ENCODE measurements around the gene KCNK13.
"Not testable (repeated sequence)": the region's sequence is repeated elsewhere in the genome, so short reads cannot be mapped to it uniquely, and the experiment has no call there.

KCNK13 gene

DNA sequence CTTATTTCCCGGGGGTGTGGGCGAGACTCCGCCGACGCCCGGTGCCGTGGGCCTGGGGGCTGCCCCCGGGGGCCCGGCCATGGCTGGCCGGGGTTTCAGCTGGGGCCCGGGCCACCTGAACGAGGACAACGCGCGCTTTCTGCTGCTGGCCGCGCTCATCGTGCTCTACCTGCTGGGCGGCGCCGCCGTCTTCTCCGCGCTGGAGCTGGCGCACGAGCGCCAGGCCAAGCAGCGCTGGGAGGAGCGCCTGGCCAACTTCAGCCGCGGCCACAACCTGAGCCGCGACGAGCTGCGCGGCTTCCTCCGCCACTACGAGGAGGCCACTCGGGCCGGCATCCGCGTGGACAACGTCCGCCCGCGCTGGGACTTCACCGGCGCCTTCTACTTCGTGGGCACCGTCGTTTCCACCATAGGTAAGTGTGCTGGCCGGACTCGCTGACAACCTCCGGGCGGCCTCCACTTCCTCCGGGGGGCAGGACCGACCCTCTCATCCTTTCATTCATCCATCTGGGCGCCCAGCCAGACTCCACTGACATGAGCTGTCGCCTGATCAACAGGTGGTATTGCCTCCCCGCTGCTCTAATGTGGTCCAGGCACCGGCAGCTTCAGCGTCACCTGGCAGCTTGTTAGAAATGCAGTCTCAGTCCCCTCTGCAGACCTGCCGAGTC, 467 bp downstream of the KCNK13 start:
- no peak for DNase-seq

- DNase-seq, result no peak
Measured at GRCh38 chr14:90062822-90063539, 1.2 kb downstream of the KCNK13 start.

GRCh38 chr14:90072350-90072749, 10.6 kb downstream of the KCNK13 start:
- no peak for DNase-seq

- no peak for DNase-seq
Measured at GRCh38 chr14:90079576-90079975, 17.8 kb downstream of the KCNK13 start.

DNA sequence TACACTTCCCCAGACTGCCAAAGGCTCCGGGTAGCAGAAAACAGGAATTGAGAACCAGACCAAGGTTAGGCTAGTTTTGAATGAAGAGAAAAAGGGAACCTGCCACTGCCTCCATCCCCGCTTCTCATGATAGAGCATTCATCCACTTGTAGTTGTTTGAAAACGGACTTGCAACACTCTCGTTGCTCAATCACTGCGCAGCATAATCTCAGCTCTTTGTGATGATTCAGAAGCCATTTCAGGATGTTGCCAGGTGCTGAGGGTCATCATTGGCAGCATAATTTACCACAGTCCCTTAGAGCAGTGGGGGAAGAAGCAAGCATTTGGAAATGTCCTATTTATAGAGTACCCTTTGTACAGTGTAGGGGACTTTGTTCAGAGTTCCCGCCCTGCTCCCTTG, 25.6 kb downstream of the KCNK13 start:
- peak; percentile 45 for DNase-seq

GRCh38 chr14:90088176-90088575, 26.4 kb downstream of the KCNK13 start:
- no peak for DNase-seq

- not testable (repeated sequence) for DNase-seq
Measured at GRCh38 chr14:90089486-90089885, 27.7 kb downstream of the KCNK13 start.

DNA sequence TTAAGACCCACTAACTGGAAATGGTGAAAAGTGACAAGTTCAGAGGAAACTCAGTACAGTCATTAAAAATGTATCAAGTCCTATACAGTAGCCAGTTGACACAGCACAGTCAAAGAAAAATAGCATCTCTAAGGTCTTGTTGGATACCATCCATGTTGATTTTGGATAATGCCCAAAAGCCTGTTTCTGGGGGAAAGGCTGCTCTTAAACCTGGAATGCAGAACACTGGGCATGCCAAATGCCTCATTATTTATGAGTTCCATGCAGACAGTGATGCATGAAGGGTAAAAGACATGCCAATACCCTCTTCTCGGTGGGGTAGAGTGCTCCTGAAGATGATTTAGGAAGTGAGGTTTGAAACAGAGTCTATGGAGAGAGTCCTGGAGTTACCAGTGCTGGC, 29.6 kb downstream of the KCNK13 start:
- no peak for DNase-seq

DNA sequence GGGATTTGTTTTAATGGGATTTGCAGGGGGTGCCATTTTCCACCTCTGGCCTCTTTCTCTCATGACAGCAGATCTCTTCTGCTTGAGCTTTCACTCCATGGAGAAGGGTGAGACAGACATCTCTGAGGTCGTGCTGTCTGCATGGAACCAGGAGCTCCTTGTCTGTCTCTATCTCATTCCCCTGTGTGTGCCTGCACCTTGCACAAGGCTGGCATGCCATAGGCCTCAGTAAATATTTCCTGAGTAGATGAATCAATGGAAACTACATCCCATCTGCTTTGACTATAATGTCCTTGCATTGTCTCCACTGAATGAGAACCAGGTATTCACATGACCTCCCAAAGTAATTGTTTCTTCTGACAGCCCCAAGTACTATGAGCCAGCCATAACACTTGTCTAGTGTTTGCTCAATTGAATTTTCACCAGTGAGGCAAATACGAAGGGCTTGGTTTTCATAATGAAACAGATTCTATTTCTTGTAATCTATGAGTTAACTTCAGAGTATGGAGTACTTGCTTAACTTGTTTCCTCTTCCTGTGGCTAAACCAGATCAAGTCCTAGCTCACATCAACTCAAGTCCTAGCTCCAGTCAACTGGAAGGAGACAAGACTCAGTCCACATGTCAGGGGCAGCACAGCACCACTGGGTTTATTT, 32.3 kb downstream of the KCNK13 start:
- DNase-seq, result no peak

- no peak for DNase-seq
Measured at GRCh38 chr14:90095096-90095495, 33.3 kb downstream of the KCNK13 start.

- no peak for DNase-seq
Measured at GRCh38 chr14:90096566-90096965, 34.8 kb downstream of the KCNK13 start.

GRCh38 chr14:90103808-90104207, 42.0 kb downstream of the KCNK13 start:
- DNase-seq, result no peak

GRCh38 chr14:90105756-90106155, 44.0 kb downstream of the KCNK13 start:
- no peak for DNase-seq

- DNase-seq, result no peak
Measured at GRCh38 chr14:90107789-90108188, 46.0 kb downstream of the KCNK13 start.

GRCh38 chr14:90109858-90110257, 48.1 kb downstream of the KCNK13 start:
- no peak for DNase-seq

GRCh38 chr14:90111895-90112534, 50.2 kb downstream of the KCNK13 start:
- DNase-seq, result no peak

GRCh38 chr14:90114554-90114953, 52.8 kb downstream of the KCNK13 start:
- DNase-seq, result no peak

DNA sequence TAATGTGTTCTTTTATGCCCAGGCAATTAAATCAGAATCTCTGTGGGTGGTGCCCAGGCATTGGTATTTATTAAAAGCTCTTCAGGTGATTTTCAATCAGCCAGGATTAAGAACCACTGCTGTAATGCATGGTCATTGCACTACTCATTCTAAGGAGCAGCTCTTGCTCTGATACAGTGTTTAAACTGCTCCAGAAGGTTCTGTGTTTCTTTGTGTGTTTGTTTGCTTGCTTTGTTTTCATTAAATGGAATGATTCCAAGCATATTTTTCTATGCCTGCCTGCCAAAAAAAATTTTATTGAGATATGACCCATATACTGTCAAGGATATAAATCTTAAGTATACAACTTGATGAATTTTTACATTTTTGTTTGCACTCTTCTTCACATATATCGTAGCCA, 54.0 kb downstream of the KCNK13 start:
- no peak for DNase-seq

DNA sequence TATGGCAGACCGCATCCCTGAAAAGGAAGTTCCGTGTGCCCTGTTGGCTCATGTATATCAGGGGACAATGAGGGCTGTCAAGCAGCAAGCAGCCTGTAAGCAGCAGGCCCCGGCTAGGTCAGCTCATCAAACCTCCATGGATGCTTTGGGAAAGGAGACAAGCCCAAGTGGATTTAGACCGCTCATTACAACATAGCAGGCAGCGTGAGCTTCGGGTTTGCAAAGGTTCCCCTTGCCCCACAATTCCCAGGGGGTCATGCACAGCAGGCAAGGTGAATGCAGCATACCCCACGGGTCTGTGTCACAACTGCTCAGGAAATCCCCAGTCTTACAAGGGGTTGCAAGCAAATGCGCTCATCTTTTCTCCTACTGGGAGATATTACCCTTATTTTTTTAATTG, 54.6 kb downstream of the KCNK13 start:
- DNase-seq, result no peak

GRCh38 chr14:90118027-90118426, 56.2 kb downstream of the KCNK13 start:
- no peak for DNase-seq

- DNase-seq, result no peak
Measured at GRCh38 chr14:90126260-90126659, 64.5 kb downstream of the KCNK13 start.

DNA sequence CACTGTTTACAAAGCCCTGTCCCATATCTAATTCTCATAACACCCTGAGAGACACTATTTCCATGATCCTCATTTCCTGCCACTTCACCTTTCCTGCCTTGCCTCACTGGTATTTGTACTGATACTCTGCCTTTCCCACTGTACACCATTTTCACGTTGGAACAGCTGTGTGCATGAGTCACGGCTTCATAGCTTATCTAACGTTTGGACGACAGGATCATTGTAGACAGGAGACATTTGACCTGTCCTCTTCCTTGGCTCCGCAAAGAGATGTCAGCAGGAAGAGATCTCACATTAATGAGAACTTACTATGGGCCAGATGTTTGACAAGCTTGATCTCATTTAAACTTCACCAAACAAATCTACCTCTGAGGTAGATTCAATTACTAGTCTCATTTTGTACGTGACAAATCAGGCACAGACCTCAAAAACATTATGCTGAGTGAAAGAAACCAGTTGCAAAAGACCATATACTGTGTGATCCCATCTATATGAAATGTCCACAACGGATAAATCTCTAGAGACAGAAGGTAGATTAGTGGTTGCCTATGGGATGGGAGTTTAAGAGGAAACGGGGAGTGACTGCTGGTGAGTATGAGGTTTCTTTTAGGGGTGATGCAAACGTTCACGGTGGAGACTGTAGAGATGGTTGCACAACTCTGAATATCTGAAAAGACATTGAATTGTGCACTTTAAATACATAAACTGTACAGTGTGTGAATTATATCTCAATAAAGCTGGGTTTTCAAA, 71.2 kb downstream of the KCNK13 start:
- DNase-seq, result no peak

- no peak for DNase-seq
Measured at GRCh38 chr14:90136904-90137303, 75.1 kb downstream of the KCNK13 start.
